A673 (cell line): ENCODE data around the gene SNAP23.

Experiments
- CTCF ChIP-seq: fragments of 300-800, 200-600 bp; sonication (generic); conservative IDR thresholded peaks from 2 replicates; pipeline ENCODE4 v1.5.1; 2017; ENCODE audit warnings: low read depth, mild to moderate bottlenecking, antibody characterized with exemption, low read length, moderate library complexity, mixed read lengths
- EZH2 ChIP-seq: fragments of 200-600 bp; sonication (generic); IDR thresholded peaks from 2 replicates; pipeline ENCODE4 v1.6.1; 2017; ENCODE audit warnings: borderline replicate concordance, low read depth, mild to moderate bottlenecking, mixed read lengths, antibody characterized with exemption, low read length; ENCODE audit not compliant: poor library complexity, severe bottlenecking

GRCh38 chr15:42474827-42475226 is 20.6 kb upstream of the SNAP23 start:
- TF ChIP-seq CTCF, result no peak
- no peak for TF ChIP-seq EZH2
